A549 (cell line): ENCODE data around the gene BPIFB3.

Experiments
- CBX8 ChIP-seq: fragments of 200-600 bp; sonication (generic); IDR thresholded peaks from 2 replicates; pipeline ENCODE4 v1.6.1; 2016
- CTCF ChIP-seq: fragments of >200 bp; sonication (Bioruptor Twin); formaldehyde crosslinking; IDR thresholded peaks from 3 replicates; pipeline ENCODE4 v1.5.1; 2016
- EP300 ChIP-seq, 2 experiments: fragments of >200 bp; sonication (Bioruptor Twin); formaldehyde crosslinking; IDR thresholded peaks; 2 replicates in 1 of 2; 3 replicates in 1 of 2; pipeline ENCODE4 v1.6.1; 2016 to 2017
- JUN ChIP-seq, 2 experiments: fragments of >200 bp; sonication (Bioruptor Twin); formaldehyde crosslinking; IDR thresholded peaks; 2 replicates in 1 of 2; 3 replicates in 1 of 2; pipeline ENCODE4 v1.6.1; 2016 to 2017
- POLR2A ChIP-seq: IDR thresholded peaks from 2 replicates; pipeline ENCODE4 v1.6.1; 2012; ENCODE audit warnings: mild to moderate bottlenecking, low read length
- POLR2AphosphoS2 ChIP-seq: conservative IDR thresholded peaks from 2 replicates; pipeline ENCODE4 v1.6.1; 2012; ENCODE audit warnings: low read length, improper control_type of control experiment, inconsistent platforms
- RAD21 ChIP-seq, 2 experiments: fragments of >200 bp in 1 of 2; sonication (Bioruptor Twin) in 1 of 2; formaldehyde crosslinking in 1 of 2; IDR thresholded peaks in 1 of 2; conservative IDR thresholded peaks in 1 of 2; 2 replicates in 1 of 2; 3 replicates in 1 of 2; pipeline ENCODE4 v1.6.1; 2012 to 2018; ENCODE audit warnings: inconsistent platforms in 1 of 2
- ZFP36 ChIP-seq: fragments of 450-650 bp; IDR thresholded peaks from 2 replicates; pipeline ENCODE4 v1.6.1; 2014; ENCODE audit warnings: borderline replicate concordance; ENCODE audit not compliant: partially characterized antibody

- TF ChIP-seq CTCF: no peak
- TF ChIP-seq POLR2A: no peak
- TF ChIP-seq CBX8: no peak
- no peak for TF ChIP-seq ZFP36
- no peak for TF ChIP-seq RAD21 (conservative IDR thresholded peaks at IDR 0.05 in 1 of 2, IDR thresholded peaks at IDR 0.05 in 1 of 2)
- TF ChIP-seq EP300 (IDR thresholded peaks at IDR 0.05): no peak
- TF ChIP-seq POLR2AphosphoS2: no peak
- TF ChIP-seq JUN (IDR thresholded peaks at IDR 0.05): no peak
Observed at GRCh38 chr20:33042983-33043730, 10.5 kb upstream of the BPIFB3 start.
